DOHH2 (cell line): ENCODE results near the gene ATXN2.
A peak's percentile ranks its signal among the peaks of the same experiment; 100 is the strongest.

ENCODE experiments used
- H3F3A ChIP-seq: fragments of 200-600 bp; sonication (generic), shearing (Covaris generic); 2 replicates; pipeline ENCODE4 v1.6.0; 2016; ENCODE audit warnings: antibody characterized with exemption, mild to moderate bottlenecking; ENCODE audit not compliant: control insufficient read depth, insufficient read depth
- H3K27ac ChIP-seq: fragments of 200-600 bp; sonication (generic); 2 replicates; pipeline ENCODE4 v1.5.1; 2014; ENCODE audit warnings: low read depth, mild to moderate bottlenecking, low read length, moderate library complexity
- H3K27me3 ChIP-seq: fragments of 200-600 bp; sonication (generic); 2 replicates; pipeline ENCODE4 v1.6.1; 2014; ENCODE audit warnings: mild to moderate bottlenecking, low read length, mixed read lengths; ENCODE audit not compliant: control insufficient read depth
- H3K36me3 ChIP-seq: fragments of 200-600 bp; sonication (generic); 2 replicates; pipeline ENCODE4 v1.6.1; 2014; ENCODE audit warnings: mild to moderate bottlenecking, low read length, moderate library complexity, mixed read lengths; ENCODE audit not compliant: control insufficient read depth
- H3K4me1 ChIP-seq: fragments of 200-600 bp; sonication (generic); 2 replicates; pipeline ENCODE4 v1.6.1; 2014; ENCODE audit warnings: mild to moderate bottlenecking, low read length, mixed read lengths; ENCODE audit not compliant: control insufficient read depth
- H3K4me2 ChIP-seq: fragments of 200-600 bp; sonication (generic); 2 replicates; pipeline ENCODE4 v1.6.0; 2014; ENCODE audit warnings: mild to moderate bottlenecking, low read length, moderate library complexity
- H3K4me3 ChIP-seq: fragments of 200-600 bp; sonication (generic); 2 replicates; pipeline ENCODE4 v1.5.1; 2014; ENCODE audit warnings: mild to moderate bottlenecking, low read length, mixed read lengths
- H3K79me2 ChIP-seq: fragments of 200-600 bp; sonication (generic); 2 replicates; pipeline ENCODE4 v1.6.1; 2014; ENCODE audit warnings: mild to moderate bottlenecking, low read length, mixed read lengths; ENCODE audit not compliant: control insufficient read depth
- H3K9me2 ChIP-seq: fragments of 200-600 bp; sonication (generic); replicated peaks from 2 replicates; pipeline ENCODE4 v1.6.1; 2014; ENCODE audit warnings: mild to moderate bottlenecking, low read length, mixed read lengths; ENCODE audit not compliant: control insufficient read depth
- H3K9me3 ChIP-seq: fragments of 200-600 bp; sonication (generic); 2 replicates; pipeline ENCODE4 v1.6.1; 2014; ENCODE audit warnings: antibody characterized with exemption, low read length, mixed read lengths; ENCODE audit not compliant: control insufficient read depth, insufficient read depth
- H4K20me1 ChIP-seq: fragments of 200-600 bp; sonication (generic); 2 replicates; pipeline ENCODE4 v1.6.0; 2014; ENCODE audit warnings: low read depth, mild to moderate bottlenecking, antibody characterized with exemption, low read length, moderate library complexity; ENCODE audit not compliant: control insufficient read depth, insufficient read depth
- CTCF ChIP-seq: fragments of 200-600 bp; sonication (generic); IDR thresholded peaks from one replicate; pipeline ENCODE4 v1.5.1; 2014; ENCODE audit warnings: antibody characterized with exemption, mild to moderate bottlenecking, low read depth, low read length; ENCODE audit not compliant: poor library complexity, severe bottlenecking
- EZH2phosphoT487 ChIP-seq: fragments of 200-600 bp; sonication (generic); IDR thresholded peaks from 2 replicates; pipeline ENCODE4 v1.6.1; 2017; ENCODE audit warnings: borderline replicate concordance, mild to moderate bottlenecking, antibody characterized with exemption, low read length, moderate library complexity, mixed read lengths

Gene ATXN2

GRCh38 chr12:111532751-111533150 is 66.4 kb downstream of the ATXN2 start:
- TF ChIP-seq EZH2phosphoT487 (no peak), CTCF (no peak)
- peaks cover 24% of the 10 kb centered on the region for H3K36me3 ChIP-seq
- H3F3A ChIP-seq: peaks cover 3% of the 10 kb centered on the region; the same call in 1 of the 2 replicates
- no peak overlapping the region for H3K4me2 ChIP-seq
- H3K79me2 ChIP-seq: no peaks in the 10 kb centered on the region
- H3K4me1 ChIP-seq: no peaks in the 10 kb centered on the region
- H3K4me3 ChIP-seq: no peak overlapping the region
- H3K27me3 ChIP-seq: no peaks in the 10 kb centered on the region
- no peak overlapping the region for H3K27ac ChIP-seq
- H4K20me1 ChIP-seq: no peaks in the 10 kb centered on the region
- no peaks in the 10 kb centered on the region for H3K9me2 ChIP-seq
- no peaks in the 10 kb centered on the region for H3K9me3 ChIP-seq

- no peak overlapping the region for H3K4me2 ChIP-seq
- H3K9me2 ChIP-seq: no peaks in the 10 kb centered on the region
- no peaks in the 10 kb centered on the region for H3K4me1 ChIP-seq
- no peaks in the 10 kb centered on the region for H3K79me2 ChIP-seq
- peaks cover 3% of the 10 kb centered on the region; the same call in 1 of the 2 replicates for H3F3A ChIP-seq
- H3K27ac ChIP-seq: no peak overlapping the region
- no peaks in the 10 kb centered on the region for H3K27me3 ChIP-seq
- TF ChIP-seq CTCF (peak; percentile 76), EZH2phosphoT487 (no peak)
- no peak overlapping the region for H3K4me3 ChIP-seq
- H3K36me3 ChIP-seq: peaks cover 38% of the 10 kb centered on the region
- no peaks in the 10 kb centered on the region for H3K9me3 ChIP-seq
- no peaks in the 10 kb centered on the region for H4K20me1 ChIP-seq
Measured at GRCh38 chr12:111529424-111530368, 69.4 kb downstream of the ATXN2 start.

- H3K36me3 ChIP-seq: peaks cover 72% of the 10 kb centered on the region
Measured at GRCh38 chr12:111523587-111524167, 75.4 kb downstream of the ATXN2 start.

More at GRCh38 chr12:111523587-111524167, 75.4 kb downstream of the ATXN2 start:
- H3K4me3 ChIP-seq: no peak overlapping the region
- no peaks in the 10 kb centered on the region for H3K27me3 ChIP-seq
- no peaks in the 10 kb centered on the region for H3K9me3 ChIP-seq
- H3K9me2 ChIP-seq: no peaks in the 10 kb centered on the region
- no peaks in the 10 kb centered on the region for H3F3A ChIP-seq
- H4K20me1 ChIP-seq: no peaks in the 10 kb centered on the region
- H3K4me1 ChIP-seq: no peaks in the 10 kb centered on the region
- H3K27ac ChIP-seq: no peak overlapping the region
- TF ChIP-seq CTCF (no peak), EZH2phosphoT487 (no peak)
- no peak overlapping the region for H3K4me2 ChIP-seq
- H3K79me2 ChIP-seq: no peaks in the 10 kb centered on the region
